GM21526 (cell line): ENCODE results near the gene CNOT3.
A peak's percentile ranks its signal among the peaks of the same experiment; 100 is the strongest.

Experiments used
- ATAC-seq: cut with Tn5 transposase; IDR thresholded peaks from one replicate; pipeline ENCODE4 v1.9.1; 2021; ENCODE audit warnings: moderate library complexity; ENCODE audit not compliant: unreplicated experiment, low FRiP score

CNOT3 gene

DNA sequence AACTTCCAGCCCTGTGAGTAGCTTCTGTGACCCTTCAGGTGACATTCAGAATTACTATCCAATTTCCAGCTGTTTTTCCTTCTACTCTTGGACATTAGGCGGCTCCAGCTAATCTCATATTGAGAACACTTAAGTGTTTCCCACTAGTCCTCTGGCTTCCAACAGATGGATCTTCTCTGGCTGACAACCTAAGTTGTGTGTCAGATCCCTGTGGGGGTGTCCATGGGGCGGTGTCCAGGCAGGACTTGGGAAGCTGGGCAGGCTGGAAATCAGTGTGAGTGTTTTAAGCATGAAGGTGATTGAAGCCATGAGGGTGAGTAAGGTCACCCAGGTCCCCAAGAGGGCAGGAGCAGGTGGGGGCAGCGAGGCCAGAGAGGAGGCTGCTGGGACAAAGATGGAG is 10.1 kb downstream of the CNOT3 start:
- no peak for ATAC-seq

DNA sequence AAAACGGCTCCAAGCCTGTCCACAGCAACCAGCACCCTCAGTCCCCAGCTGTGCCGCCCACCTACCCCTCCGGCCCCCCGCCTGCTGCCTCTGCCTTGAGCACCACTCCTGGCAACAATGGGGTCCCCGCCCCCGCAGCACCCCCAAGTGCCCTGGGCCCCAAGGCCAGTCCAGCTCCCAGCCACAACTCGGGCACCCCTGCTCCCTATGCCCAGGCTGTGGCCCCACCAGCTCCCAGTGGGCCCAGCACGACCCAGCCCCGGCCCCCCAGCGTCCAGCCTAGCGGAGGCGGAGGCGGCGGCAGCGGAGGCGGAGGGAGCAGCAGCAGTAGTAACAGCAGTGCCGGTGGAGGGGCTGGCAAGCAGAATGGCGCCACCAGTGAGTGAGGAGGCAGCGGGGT is 10.6 kb downstream of the CNOT3 start:
- ATAC-seq = no peak

DNA sequence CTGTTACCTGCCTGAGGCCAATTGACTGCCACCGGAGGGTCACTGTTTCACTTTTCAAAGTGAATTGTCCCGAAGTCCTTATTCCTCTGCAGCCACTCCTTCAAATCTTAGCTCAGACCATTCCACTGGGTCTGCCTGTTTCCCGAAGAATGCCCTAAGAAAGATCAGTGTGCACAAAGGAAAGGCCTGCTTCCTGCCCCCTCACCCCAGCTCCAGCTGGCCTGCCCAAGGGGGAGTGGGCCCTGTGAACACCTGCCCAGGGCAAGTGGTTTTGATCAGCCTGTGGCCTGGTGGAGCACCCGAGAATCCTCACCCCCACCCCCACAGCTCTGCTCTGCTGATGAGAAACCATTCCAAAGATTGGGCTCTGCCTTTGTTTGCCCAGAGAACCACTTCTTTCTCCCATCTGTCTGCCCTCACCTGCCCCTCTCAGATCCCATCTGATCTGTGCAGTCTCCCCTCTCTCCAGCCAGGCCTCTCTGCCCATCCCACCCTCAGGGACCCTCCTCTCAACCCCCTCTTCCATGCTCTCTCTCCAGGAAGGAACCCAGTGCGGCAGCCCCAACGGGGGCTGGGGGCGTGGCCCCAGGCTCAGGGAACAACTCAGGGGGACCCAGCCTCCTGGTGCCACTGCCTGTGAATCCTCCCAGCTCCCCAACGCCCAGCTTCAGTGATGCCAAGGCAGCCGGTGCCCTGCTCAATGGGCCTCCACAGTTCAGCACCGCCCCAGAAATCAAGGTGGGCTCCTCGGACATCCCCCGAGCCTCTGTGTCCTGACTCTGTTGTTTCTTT is 11.7 kb downstream of the CNOT3 start:
- ATAC-seq = no peak

DNA sequence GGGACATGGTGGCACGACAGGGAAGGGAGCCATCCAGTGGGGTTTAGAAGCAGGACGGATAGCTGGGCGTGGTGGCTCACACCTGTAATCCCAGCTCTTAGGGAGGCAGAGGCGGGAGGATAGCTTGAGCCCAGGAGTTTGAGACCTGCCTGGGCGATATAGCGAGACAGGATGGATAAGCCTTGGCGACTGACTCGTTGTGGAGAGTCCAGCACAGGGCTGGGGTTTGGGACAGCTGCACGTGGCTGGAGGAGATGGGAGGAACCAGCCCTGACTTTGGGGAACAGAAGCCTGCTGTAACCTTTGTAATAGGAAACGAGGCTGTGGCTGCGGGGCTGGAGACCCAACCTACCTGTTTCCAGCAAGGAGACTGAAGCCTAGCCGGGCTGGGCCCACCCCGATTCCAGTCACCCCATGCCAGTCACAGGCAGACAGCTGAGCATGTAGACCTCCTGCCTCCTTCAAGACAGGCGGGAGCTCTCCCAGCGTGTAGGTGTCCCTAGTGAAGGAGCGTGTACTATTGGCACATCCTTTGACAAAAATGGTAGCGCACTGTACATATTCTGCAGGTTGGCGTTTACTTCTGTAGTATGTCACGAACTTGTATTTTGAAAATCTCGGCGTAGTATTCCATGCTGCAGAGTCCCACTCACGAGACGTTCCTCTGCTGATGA is 13.9 kb downstream of the CNOT3 start:
- ATAC-seq = no peak

DNA sequence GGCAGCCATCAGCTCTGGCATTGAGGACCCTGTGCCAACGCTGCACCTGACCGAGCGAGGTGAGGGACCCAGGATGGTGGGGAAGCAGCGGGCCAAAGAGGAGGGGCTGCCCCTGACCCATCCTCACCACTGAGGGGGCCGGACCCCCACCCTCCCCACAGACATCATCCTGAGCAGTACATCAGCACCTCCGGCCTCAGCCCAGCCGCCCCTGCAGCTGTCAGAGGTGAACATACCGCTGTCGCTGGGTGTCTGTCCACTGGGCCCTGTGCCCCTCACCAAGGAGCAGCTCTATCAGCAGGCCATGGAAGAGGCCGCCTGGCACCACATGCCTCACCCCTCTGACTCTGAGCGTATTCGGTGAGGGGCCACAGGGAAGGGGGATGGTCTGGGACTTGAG is 14.7 kb downstream of the CNOT3 start:
- no peak for ATAC-seq

DNA sequence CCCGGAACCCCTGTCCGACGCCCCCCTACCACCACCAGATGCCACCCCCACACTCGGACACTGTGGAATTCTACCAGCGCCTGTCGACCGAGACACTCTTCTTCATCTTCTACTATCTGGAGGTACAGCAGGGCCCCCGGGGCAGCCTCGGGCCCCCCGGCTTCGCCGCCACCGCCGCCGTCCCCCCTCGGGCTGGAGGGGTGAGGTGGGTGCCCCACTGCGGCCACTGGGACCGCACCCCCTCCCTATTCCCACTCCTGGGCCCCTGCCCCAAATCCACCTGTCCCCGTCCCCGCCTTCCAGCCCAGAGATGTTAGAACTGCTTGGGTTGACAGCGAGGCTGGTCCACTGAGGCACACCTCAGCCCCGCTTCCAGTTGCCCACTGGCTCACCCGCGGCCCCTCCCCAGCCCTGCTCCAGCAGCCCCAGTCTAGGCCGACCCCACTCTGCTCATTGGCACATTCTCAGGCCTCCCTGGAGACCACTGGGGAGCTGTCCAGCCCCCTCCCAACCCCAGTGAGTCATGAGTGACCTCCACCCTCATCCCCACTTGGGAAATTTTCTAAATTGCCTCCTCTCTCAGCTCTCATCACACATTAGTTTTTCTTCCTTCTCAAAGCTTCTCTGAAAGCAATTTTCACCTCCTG is 15.4 kb downstream of the CNOT3 start:
- no peak for ATAC-seq

DNA sequence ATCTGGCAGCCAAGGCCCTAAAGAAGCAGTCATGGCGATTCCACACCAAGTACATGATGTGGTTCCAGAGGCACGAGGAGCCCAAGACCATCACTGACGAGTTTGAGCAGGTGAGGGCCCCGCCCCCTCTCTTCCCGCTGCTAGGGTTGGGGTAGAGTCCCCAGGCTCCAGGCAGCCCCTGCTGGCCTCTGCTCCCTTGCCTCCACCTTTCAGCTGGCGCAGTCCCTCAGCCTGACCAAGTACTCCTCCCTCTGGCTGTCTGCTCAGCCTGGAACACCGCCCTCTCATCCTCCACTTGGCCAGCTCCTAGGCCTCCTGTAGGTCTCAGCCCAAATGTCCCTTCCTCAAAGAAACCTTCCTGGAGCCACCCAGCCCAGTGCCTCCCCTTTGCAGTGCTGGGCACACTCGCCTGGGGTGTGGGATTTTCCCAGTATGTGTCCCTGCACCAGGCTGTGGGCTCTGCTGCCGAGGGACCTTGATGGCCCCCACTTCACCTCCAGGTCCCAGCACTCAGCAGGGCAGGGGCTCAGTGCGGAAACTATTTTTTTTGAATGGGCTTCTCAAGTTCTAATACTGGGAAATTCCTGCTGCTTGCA is 16.3 kb downstream of the CNOT3 start:
- ATAC-seq = no peak

DNA sequence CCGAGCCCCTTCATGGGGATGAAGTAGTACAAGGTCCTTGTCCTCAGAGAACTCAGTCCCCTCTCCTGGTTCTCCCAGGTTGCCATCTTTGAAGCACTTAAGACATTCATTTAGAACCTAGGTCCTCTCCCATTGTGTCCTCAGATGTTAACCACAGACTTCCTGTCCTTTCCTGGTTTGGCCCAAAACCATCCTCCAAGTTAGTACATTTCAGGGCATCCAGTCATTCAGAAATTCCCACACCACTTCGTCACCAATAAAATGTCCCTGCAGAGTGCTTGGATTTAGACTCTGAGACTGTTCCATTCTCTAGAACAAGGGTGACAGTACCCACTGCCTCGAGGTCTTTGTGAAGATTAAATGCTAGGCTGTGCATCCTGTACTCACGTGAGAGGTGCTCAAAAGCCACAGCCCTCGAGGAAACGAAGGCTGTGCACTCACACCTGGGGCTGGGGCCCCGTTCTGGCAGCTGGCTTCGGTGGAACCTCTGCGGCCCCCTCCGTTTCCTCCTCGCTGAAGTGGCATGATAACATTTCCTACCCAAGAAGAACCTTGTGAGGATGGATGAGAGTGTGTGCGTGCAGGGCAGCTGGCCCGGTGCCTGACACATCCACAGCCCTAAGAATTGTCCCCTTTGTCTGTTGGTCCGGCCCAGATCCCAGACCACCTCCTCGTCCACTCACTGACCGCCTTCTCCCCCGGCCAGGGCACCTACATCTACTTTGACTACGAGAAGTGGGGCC is 17.2 kb downstream of the CNOT3 start:
- no peak for ATAC-seq

DNA sequence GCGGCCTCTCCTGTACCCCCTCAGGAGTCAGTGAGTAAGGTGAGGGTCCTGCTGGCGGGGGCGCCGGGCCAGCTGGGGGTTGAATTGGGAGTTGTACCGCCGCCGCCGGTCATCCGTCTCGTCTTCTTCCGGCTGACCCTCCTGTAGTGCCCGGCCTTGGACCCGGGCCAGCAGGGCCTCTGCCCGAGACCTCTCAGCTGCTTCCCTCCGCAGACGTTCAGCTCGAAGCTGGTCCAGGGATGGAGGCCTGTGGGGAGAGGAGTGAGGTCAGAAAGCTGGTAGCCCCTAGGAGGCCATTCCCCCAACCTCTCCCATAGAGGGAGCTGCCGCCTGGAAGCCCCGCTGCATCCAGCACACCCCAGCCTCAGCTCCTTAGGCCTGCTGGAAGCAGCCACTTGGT is 18.1 kb downstream of the CNOT3 start:
- ATAC-seq = no peak

- ATAC-seq = no peak
Measured at GRCh38 chr19:54156490-54156889, 18.9 kb downstream of the CNOT3 start.

- ATAC-seq = no peak
Measured at GRCh38 chr19:54156953-54157352, 19.4 kb downstream of the CNOT3 start.

DNA sequence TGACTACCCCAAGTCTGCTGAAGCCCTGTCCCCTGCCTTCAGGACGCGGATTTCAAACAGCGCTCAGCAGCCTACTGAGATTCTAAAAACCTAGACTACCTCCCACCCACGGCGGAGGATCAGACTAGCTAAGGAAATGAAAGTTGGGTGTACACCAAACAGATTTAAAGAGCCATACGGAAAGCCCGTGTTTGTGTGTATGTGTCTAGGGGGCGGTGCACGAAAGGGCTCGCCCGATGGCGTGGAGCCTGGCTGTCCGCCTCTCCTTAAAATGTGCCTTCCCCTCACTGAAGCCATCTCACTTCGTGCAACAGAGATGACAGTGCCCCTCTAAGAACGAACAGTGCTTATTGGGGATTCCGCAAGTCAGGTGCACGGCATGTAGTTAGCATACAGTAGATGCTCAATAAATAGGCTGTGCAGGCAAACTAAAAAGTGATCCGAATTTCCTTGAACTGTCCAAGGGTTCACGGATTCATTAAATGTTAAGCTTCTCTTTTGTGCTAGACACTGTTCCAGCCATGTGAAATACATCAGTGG is 21.3 kb downstream of the CNOT3 start:
- ATAC-seq = no peak

- peak; percentile 83 for ATAC-seq
Measured at GRCh38 chr19:54159352-54160181, 22.0 kb downstream of the CNOT3 start, which contains the start of gene LENG1. Gene LENG1 (minus strand): TSS chr19:54159721. CDS start chr19:54159695, 26 bp downstream.

GRCh38 chr19:54160182-54160811 is 22.7 kb downstream of the CNOT3 start:
- ATAC-seq = peak; percentile 6

- ATAC-seq = no peak
Measured at GRCh38 chr19:54160854-54161253, 23.3 kb downstream of the CNOT3 start.

GRCh38 chr19:54162241-54162805 is 24.8 kb downstream of the CNOT3 start:
- ATAC-seq = no peak

- ATAC-seq = no peak
Measured at GRCh38 chr19:54162884-54163283, 25.3 kb downstream of the CNOT3 start.

DNA sequence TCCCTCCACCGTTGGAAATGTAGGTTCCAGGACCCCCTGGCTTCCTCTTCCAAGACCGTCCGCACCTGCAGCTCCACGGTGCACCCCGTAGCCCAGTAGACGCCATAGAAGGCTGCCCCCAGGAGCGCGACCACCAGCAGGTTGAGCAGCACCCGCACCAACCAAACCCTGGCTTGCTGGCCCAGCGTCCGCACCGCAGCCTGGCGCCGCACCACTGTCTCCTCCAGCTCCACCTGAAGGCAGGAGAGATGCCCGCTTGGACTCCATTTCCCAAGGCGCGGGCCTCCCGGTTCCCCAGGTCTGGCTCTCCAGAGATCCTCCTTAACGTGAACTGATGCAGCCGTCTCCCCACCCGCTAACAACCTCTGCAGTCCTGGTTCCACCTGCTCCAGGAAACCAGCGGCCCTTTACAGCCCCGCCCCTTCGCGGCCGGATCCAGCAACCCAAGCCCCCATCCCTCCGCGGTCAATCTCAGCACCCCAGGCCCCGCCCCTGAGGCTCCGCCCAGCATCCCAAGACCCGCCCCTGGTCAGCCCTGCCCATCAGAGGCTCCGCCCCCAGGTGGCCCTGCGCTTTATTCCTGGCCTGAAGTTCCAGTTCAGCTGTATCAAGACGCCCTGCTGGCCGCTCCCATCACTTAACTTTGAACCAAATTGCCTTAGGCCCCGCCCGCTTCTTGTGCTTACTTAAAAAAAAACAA is 27.0 kb downstream of the CNOT3 start:
- ATAC-seq = no peak
